Activated T-helper 1 cell treated with anti-CD3 and anti-CD28 coated beads, Interleukin-12 subunit alpha, Interleukin-12 subunit beta, Interleukin-2, Interleukin-4 antibody, amounts not matched to agents 30 ng/mL and 10 ng/mL and 1 ng/mL, durations not matched to agents 14 hours and 24 hours and 36 hours (primary cell): ENCODE measurements around the gene KRTAP10-2. TPM values are rescaled to one million over a fixed set of nuclear protein-coding genes. Genes with fewer than 3 reads are reported as not detected.

Source experiments
- DNase-seq: peaks from one replicate; pipeline ENCODE4 v3.0.0; 2021; ENCODE audit warnings: low spot score
- H3K27ac Mint-ChIP-seq: one replicate; pipeline ENCODE4 v1.8.0; 2021; ENCODE audit warnings: mild to moderate bottlenecking, mixed read lengths
- H3K27me3 Mint-ChIP-seq: one replicate; pipeline ENCODE4 v1.8.0; 2022; ENCODE audit warnings: mild to moderate bottlenecking, moderate library complexity, mixed read lengths; ENCODE audit not compliant: insufficient read depth
- H3K36me3 Mint-ChIP-seq: one replicate; pipeline ENCODE4 v1.8.0; 2021; ENCODE audit warnings: low read depth, mixed read lengths
- H3K4me1 Mint-ChIP-seq: one replicate; pipeline ENCODE4 v1.8.0; 2021; ENCODE audit warnings: low read depth, mixed read lengths
- H3K4me3 Mint-ChIP-seq: one replicate; pipeline ENCODE4 v1.8.0; 2021; ENCODE audit warnings: mild to moderate bottlenecking, moderate library complexity, mixed read lengths
- H3K9me3 Mint-ChIP-seq: one replicate; pipeline ENCODE4 v1.8.0; 2021; ENCODE audit warnings: mixed read lengths
- intact Hi-C: fragments of 100-400 bp; cut with micrococcal nuclease; formaldehyde crosslinking; loops from one replicate; pipeline ENCODE4 v1.15.1; 2024
- total RNA-seq: library from RNA; stranded (reverse); gene quantifications from 2 replicates; pipeline ENCODE4 v1.2.3, GENCODE V29; 2022

The KRTAP10-2 gene
- total RNA-seq, 1 donor from 2014 or later, result not detected

DNA sequence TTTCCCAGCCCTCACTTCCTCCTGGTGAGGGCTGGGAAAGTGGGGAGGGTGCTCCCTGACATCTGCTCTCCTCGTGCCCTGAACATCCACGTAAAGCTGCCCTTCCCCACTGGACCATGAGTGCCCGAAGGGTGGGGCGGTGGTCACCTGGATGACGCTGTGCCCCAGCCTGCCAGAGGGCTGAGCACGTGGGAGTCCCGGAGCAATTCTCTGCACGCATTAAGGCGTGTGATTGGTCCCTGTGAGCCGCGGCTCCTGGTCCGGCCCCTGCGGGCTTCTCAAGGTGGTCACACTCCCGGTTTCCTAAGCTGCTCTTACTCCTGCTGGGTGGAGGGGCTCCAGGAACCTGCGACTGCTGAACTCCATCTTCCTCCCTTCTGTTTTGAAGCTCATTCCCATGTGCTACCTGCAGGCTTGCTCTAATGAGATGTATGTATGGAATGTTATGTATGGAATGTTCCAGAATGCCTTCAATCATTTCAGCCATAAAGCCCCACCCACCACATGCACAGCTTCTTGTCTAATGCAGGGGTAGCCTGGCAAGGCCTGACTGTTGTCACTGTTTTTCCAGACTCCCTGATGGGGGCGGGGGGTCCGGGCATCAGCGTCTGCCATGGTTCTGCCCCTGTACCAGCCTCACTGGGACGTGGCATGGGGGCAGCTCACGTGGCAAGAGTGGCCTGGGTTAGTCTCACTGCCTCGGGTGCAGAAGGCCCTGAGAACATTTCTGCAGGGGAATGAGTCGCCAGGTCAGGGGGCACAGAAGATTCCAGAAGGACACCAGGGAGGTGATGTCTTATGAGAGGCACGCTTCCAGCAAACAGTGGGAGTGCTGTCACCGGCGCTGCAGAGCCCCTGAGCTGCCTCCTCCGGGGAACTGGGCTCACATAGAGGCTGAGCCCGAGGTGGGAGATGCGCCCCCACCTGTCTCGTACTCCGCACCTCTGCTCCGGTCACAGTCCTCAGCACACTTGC, 30.7 kb downstream of the KRTAP10-2 start:
- no peaks in the 10 kb centered on the region for H3K27me3 Mint-ChIP-seq
- intact Hi-C loops, result no loop called here
- no peaks in the 10 kb centered on the region for H3K36me3 Mint-ChIP-seq
- no peak overlapping the region for H3K27ac Mint-ChIP-seq
- H3K4me3 Mint-ChIP-seq, result no peak overlapping the region
- no peak for DNase-seq
- no peaks in the 10 kb centered on the region for H3K9me3 Mint-ChIP-seq
- peaks cover 4% of the 10 kb centered on the region for H3K4me1 Mint-ChIP-seq

DNA sequence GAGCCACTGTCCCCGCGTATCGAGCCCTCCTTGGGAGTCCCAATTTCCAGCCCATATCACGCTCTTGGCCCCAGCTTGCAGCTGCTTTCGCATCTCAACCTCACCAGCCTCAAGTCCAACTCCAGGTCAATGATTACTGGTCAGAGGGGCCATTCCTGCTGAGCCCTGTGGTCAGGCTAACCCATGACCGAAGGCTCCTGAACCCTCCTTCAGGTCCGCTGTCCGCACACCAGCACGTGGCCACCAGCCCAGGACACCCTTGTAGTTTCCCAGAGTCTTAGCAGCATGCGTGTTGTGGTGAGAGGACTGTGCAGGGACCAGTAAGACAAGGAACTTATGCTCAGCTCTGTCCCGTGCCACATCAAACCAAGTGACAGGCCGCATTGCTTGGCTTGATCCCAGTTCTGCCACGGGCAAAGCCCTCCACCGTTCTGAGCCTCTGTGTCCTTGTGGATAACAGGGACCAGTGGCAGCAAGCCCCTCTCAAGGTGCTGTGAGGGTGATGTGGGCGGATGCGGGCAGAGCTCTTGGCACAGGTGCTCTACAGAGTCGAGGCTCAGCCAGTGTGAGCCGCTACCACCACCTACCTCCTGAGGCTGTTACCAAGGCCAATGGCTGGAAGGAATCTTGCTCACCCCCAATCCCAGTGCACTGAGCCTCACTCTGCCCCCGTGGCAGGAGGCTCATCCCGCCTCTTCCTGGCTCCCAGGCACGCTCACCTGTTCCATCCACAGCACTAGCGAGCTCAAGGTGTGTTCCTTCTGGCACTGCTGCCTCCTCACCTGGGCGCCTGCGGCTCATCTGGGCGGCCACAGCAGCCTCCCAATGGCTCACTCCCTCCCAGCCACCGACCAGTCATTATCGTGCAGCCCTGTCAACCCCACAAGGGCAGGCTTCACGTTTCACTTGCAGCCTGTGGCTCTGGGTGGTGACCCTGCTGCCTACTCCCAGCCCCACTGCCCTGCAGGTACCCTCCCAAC, 31.7 kb downstream of the KRTAP10-2 start:
- intact Hi-C loops, result no loop called here
- Mint-ChIP-seq H3K27ac (no peak overlapping the region), H3K36me3 (no peaks in the 10 kb centered on the region), H3K4me1 (peaks cover 4% of the 10 kb centered on the region), H3K27me3 (no peaks in the 10 kb centered on the region), H3K4me3 (no peak overlapping the region), H3K9me3 (no peaks in the 10 kb centered on the region)
- no peak for DNase-seq

DNA sequence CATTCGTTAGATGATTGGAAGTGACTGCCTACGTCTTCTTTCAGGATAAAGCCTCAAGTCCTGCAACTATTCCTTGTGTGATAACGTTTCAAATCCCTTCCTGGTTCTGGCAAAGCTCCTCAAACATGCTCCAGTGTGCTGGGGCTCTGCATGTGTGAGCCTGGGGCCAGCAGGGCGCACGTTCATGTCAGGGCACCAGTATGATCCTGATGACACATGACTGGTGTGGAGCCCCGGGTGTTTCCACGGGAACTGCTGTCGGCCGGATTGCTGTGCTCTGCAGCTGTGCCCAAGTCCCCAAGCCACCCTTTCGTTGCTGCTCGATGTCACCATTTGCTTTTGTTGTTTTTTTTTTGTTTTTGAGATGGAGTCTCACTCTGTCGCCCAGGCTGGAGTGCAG, 32.6 kb downstream of the KRTAP10-2 start:
- Mint-ChIP-seq H3K4me1 (peaks cover 4% of the 10 kb centered on the region), H3K27me3 (no peaks in the 10 kb centered on the region), H3K36me3 (no peaks in the 10 kb centered on the region), H3K27ac (no peak overlapping the region), H3K9me3 (no peaks in the 10 kb centered on the region), H3K4me3 (no peak overlapping the region)
- intact Hi-C loops, result no loop called here
- no peak for DNase-seq

DNA sequence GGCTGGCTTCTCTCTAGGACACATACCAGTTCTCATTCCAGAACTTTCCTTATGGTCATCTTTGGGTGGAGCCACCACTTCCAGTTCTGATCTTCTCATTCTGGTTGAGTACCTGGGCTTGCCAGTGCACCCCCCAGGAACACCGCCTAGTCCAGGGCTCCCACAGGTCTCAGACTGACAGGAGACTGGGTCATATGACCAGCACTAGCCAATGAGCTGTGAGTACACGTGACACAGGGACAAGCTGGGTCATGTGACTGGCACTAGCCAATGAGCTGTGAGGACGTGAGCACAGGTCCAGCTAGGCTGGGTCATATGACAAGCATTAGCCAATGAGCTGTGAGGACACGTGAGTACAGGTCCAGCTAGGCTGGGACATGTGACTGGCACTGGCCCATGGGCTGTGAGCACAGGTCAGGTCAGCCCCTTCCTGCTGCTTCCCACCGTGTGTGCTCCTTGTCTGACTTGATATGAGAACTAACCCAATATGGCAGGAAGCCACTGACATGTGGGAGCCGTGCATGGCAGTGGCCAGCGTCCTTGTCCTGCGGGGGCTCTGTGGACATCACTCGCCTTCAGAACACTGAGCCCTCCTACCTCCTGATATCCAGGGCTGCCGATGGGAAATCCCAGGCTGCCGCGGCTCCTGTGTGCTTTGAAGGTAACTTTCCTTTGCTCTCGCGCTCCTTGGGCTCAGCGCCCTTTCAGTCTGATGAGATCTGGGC, 34.0 kb downstream of the KRTAP10-2 start:
- Mint-ChIP-seq H3K9me3 (no peaks in the 10 kb centered on the region), H3K4me1 (peaks cover 4% of the 10 kb centered on the region), H3K36me3 (no peaks in the 10 kb centered on the region), H3K4me3 (peak overlapping the region; percentile 43), H3K27ac (no peak overlapping the region), H3K27me3 (no peaks in the 10 kb centered on the region)
- DNase-seq, result peak; percentile 14
- intact Hi-C loops, result no loop called here

DNA sequence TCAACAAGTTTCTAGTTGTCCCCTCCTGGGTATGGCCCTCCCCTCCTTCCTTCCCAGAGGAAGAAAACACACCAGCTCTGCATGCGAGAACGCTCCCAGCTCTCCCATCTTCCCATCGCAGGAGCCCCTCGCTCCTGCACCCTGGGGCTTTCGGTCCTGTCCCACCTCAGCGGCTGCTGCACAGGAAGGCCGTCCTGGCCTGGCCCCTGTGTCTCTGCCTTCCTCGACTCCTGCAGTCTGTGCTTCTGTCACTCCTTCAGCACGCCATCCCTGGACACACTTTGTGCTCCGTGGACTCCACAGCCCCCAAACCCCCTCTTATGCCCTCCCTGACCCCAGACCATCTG, 34.5 kb downstream of the KRTAP10-2 start:
- no peaks in the 10 kb centered on the region for H3K9me3 Mint-ChIP-seq
- H3K36me3 Mint-ChIP-seq, result no peaks in the 10 kb centered on the region
- peaks cover 4% of the 10 kb centered on the region for H3K4me1 Mint-ChIP-seq
- intact Hi-C loops, result no loop called here
- H3K27me3 Mint-ChIP-seq, result no peaks in the 10 kb centered on the region
- H3K27ac Mint-ChIP-seq, result no peak overlapping the region
- no peak for DNase-seq
- no peak overlapping the region for H3K4me3 Mint-ChIP-seq

DNA sequence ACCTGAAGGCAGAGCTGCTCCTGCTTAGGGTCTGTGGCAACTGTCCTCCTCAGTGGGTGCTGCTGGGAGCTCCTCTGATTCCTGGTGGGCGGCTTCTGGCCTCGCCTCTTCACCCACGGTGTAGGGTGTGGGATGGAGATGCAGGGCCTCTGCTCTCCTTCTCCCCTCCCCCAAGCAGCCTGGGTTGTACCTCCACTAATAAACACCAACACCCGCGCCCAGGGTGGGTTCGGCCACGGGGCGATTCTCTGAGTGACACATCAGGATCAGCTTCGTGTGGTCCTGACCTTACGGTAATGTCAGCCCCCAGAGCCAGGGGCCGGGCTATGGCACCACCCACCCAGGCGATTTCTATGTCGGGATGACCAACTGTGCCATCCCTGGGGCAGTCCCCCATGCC, 35.0 kb downstream of the KRTAP10-2 start:
- Mint-ChIP-seq H3K36me3 (no peaks in the 10 kb centered on the region), H3K27ac (no peak overlapping the region), H3K4me3 (no peak overlapping the region), H3K9me3 (no peaks in the 10 kb centered on the region), H3K27me3 (peaks cover 3% of the 10 kb centered on the region), H3K4me1 (peaks cover 4% of the 10 kb centered on the region)
- intact Hi-C loops, result no loop called here
- DNase-seq, result no peak

DNA sequence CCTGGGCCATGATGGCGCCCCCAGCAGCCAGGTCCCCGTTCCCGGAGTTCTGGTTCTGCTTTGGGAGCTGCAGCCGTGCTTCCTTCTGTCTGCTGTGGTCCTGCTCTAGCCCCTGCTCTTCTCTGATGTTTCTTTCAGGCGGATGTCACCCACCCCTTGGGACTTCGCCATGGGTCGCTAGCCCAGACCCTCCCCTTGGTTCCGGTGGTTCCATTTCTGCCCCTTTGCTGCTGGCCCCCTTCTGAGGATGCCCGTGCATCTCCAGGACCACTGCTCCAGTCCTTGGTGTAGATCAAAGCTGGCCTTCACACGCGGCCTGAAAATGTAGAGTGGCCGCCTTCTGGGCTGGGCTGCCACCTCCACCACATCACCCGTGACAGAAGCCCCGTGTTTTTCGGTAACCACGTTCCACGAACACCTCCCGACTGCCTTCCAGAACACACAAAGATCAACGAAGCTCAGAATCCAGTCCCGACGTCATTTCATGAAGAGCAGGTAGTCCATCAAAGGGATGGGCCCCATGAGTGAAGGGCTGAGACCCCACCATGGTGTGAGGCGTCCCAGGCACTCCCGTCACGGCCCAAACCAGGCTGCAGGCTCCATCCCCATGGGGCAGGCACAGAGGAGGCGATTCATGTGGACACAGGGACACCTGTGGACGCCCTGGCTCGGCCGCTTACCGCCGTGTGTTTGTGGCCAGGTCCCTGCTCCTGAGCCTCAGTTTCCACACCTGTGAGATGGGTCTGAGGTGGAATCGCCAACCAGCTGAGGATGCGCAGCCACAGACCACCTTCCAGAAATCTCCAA, 35.7 kb downstream of the KRTAP10-2 start:
- no peak for DNase-seq
- Mint-ChIP-seq H3K27me3 (peaks cover 3% of the 10 kb centered on the region), H3K4me1 (peaks cover 4% of the 10 kb centered on the region), H3K27ac (no peak overlapping the region), H3K36me3 (no peaks in the 10 kb centered on the region), H3K4me3 (no peak overlapping the region), H3K9me3 (no peaks in the 10 kb centered on the region)
- intact Hi-C loops, result no loop called here

DNA sequence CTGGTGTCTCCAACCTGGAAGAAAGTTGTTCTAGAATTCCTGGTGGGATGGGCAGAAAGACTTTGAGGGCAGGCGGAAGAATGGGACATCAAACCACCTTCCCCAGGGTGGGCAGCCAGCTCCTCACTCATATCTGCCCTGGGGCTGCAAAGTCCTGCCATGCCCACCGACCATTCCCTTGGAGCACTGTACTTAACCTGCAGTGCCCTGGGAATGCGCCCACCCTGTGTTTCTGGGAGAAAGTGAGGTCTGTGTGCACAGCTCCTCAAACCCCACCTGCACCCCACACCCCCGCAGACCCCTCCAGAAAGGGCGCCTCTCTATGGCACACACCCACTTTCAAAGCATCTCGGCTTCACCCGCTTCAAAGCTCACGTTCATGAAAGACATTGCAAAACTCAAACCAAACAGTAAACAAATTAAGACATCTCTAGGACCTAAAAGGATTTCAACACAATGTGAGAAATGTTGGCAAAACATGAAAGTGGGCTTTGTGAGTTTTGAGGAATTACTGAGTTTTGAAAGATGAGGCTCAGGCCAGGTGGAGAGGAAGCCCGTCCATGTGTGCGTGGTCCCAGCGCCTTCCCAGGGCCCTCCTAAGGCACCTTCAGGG, 36.5 kb downstream of the KRTAP10-2 start:
- peaks cover 4% of the 10 kb centered on the region for H3K4me1 Mint-ChIP-seq
- no peak overlapping the region for H3K4me3 Mint-ChIP-seq
- peaks cover 3% of the 10 kb centered on the region for H3K27me3 Mint-ChIP-seq
- H3K27ac Mint-ChIP-seq, result no peak overlapping the region
- DNase-seq, result no peak
- H3K9me3 Mint-ChIP-seq, result no peaks in the 10 kb centered on the region
- intact Hi-C loops, result no loop called here
- H3K36me3 Mint-ChIP-seq, result no peaks in the 10 kb centered on the region

DNA sequence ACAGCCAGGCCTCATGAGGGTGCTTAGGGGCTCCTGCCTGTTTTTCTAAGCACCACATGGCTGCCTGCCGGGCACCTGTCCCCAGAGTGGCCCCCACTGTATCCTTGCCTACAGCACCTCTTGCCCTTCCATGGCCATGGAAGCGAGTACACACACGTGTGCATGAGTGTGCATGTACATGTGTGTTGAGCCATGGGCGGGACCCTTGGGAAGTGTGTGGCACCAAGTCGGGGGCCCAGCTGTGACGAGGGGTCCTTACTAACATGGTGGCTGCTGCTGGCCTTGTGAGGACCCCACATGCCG, 37.1 kb downstream of the KRTAP10-2 start:
- intact Hi-C loops, result no loop called here

DNA sequence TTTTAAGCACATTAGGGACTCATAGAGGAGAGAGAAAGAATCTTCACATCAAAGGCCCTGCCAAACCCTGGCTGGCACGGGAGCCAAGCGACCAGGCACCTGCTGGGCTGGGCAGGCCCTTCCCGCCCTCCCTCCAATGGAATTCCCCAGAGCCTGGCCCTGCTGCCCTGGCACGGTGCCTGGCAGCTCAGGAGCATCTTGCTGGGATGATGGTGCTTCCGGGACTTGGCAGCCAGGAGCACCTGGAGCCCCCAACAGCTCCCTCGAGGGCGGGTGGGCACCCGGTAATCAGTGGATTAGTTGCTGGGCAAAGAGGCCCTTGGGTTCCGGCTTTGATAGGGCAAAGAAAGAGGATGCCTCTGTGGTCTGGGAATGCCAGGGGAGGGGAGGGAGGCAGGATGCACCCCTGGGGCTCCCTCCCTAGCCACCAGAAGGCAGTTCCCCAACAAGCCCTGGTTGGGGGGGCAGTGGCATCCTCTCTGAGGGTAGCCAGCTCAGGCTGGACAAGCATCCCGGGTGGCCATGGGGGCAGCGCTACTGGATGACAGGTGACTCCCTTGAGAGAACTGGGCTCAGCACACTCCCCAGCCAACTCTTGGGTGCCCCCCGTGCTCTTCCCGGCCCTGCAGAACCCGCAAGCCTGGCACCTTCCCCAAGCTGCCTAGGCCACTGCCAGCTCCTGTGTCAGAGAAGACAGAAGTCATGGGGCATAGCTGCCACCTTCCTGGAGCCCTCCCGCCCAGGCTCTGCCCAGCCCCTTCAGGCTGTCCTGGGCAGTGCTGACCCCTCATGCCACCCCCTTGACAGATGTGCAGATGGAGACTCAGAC, 37.7 kb downstream of the KRTAP10-2 start:
- H3K27me3 Mint-ChIP-seq, result peaks cover 3% of the 10 kb centered on the region
- H3K4me1 Mint-ChIP-seq, result peaks cover 4% of the 10 kb centered on the region
- no peaks in the 10 kb centered on the region for H3K9me3 Mint-ChIP-seq
- intact Hi-C loops, result no loop called here
- no peak overlapping the region for H3K4me3 Mint-ChIP-seq
- no peak overlapping the region for H3K27ac Mint-ChIP-seq
- DNase-seq, result no peak
- no peaks in the 10 kb centered on the region for H3K36me3 Mint-ChIP-seq

More for the DNA sequence above, 37.1 kb downstream of the KRTAP10-2 start:
- no peak for DNase-seq
- Mint-ChIP-seq H3K4me1 (peaks cover 4% of the 10 kb centered on the region), H3K4me3 (no peak overlapping the region), H3K27me3 (peaks cover 3% of the 10 kb centered on the region), H3K36me3 (no peaks in the 10 kb centered on the region), H3K27ac (no peak overlapping the region), H3K9me3 (no peaks in the 10 kb centered on the region)
